ENCODE results near the gene ZCCHC7.

The ZCCHC7 gene

DNA sequence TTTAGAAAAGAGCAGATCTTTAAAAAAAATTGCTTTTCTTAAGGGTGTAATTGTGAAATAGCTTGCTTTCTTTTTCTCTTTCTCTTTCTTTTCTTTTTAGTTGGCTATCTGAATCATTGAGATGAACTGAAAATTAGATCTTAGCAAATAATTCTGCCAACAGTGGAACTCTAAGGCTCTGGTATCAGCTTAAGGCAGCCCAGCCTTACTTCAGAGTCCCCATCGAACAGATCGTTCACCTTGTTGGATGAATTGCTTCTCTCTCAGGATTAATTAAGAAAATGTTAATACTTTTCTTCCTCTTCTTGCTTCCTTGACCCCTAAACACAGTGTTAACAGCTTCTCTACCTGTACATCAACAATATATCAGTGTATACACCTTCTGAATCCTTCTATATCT, 92.1 kb downstream of the ZCCHC7 start:
- DNase-seq, result no peak

- no peak for DNase-seq
Observed at GRCh38 chr9:37215381-37215780, 95.0 kb downstream of the ZCCHC7 start.

- no peak for DNase-seq
Observed at GRCh38 chr9:37215830-37216229, 95.5 kb downstream of the ZCCHC7 start.

DNA sequence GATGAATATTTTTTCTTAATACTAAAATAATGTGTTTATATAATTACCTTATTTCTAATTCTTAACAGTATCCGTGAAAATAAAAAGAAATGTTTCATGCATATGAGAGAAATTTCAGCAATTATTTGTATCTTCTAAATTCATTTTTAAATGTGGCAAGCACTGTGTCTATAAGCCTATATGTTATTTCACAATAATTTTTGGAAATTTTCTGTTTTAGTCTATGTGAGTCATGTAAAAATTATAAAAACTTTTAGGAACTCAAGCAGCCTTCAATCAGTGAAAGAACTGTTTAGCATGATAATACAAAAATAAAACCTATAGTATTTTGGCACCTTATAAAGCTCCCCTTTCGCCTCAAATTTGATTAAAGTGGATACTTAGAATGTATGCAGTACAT, 96.8 kb downstream of the ZCCHC7 start:
- no peak for DNase-seq

DNA sequence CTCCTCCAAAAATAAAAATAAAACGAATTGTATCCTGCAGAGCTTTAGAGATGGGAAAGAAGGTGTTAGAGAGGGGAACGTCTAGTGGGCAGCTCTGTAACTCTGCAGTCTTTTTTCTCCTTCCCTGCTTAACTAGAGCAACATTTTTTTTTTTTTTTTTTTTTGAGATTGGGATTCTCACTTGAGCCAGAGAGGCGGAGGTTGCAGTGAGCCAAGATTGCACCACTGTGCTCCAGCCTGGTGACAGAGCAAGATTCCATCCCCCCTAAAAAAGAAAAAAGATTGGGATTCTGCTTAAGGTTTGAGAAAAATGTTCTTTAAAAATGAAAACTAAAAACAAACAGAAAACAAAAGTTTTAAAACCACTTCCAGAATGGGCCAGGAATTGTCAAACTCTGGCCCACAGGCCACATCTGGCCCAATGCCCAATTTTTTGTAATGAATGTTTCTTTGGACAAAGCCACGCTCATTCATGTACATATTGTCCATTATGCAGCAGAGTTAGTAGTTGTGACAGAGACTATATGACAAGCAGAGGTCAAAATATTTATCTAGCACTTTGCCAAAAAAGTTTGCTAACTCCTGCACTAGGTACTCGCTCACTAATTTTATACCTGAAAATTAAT, 98.5 kb downstream of the ZCCHC7 start:
- peak; percentile 12 for DNase-seq

DNA sequence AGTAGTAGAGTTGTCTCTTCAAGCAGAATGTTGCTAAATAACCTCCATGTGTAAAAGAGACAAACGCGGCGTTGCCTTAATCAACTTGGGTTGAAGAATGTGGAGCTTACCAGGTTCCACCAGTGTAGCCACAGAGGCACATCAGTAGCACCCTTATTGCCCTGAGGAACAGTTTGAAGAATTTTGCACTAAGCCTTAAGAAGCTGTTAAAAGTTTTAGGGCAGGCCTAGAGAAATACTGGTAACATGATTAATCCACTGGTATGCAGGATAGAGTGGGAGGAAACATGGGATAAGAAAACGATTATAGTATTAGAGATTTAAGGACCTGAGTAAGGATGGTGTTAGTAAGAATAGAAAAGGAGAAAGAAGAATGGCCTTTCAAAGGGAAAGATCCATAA, 100.6 kb downstream of the ZCCHC7 start:
- DNase-seq, result no peak

- no peak for DNase-seq
Observed at GRCh38 chr9:37221489-37222106, 101.2 kb downstream of the ZCCHC7 start.

- DNase-seq, result no peak
Observed at GRCh38 chr9:37229455-37229854, 109.1 kb downstream of the ZCCHC7 start.

- DNase-seq, result no peak
Observed at GRCh38 chr9:37229882-37230482, 109.6 kb downstream of the ZCCHC7 start.

- no peak for DNase-seq
Observed at GRCh38 chr9:37236822-37237221, 116.4 kb downstream of the ZCCHC7 start.

- DNase-seq, result no peak
Observed at GRCh38 chr9:37238122-37238521, 117.7 kb downstream of the ZCCHC7 start.

DNA sequence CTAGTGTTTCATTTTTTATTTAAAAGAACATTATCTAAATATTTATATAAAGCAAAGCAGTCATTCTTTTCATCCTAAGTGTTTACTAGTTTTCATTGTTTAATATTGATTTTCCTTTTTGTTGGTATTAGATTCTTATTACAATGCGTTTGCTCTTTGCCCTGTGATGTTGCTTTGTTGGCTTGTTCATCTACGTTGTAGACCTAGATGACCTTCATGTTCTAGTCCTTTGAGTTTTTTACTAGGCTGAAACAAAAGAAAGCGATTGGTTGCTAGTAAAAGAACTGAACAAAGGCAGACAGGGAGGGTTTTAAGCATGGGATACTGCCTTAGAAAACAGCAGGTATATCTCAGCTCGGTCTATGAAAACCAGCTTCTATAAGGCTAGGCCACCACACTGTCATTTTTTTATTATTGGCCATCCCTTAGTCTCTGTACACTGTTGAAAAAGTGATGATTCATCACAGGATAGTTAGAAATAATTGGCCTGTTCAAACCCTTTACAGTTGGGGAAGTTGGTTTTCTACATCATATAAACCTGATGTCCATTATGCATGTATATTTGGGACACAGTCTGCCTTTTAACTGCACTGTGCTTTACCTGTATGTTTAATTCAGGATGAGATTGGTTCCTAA, 119.0 kb downstream of the ZCCHC7 start:
- no peak for DNase-seq

DNA sequence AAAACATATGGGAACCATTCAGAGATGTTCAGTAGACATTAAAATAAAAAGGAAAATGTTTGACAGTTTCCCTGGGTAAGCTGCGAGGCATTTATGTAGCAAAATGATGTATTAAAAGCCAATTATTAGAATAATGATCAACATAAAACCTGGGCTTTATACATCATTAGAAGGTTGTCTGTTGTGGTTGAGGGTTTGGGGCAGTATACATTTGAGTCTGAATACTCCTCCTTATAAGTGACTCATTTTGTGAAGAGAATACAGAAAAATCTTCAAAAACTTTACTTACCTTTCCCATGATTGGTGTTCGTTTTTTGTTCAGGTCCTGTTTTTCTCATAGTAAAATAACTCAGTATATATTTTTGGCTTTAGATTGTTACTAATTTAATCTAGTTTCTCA, 119.5 kb downstream of the ZCCHC7 start:
- no peak for DNase-seq

DNA sequence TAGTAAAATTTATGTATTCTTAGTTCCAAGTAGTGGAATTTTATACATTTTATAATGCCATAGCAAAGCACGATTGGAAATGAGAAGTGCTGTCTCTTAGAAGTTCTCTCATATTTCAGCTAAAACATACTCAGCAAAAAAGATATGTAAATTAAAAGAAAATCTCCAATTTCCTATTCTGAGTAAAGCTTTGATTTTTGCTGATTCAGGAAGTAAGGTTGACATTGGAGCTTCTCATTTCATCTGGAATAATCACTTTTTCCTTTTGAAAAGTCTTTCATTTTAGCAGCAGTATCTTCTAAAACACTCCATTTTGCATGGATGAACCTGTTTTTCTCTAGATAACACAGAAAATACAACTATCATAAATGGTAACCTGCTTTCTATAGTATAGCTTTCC, 121.0 kb downstream of the ZCCHC7 start:
- DNase-seq, result no peak

GRCh38 chr9:37242089-37242488, 121.7 kb downstream of the ZCCHC7 start:
- DNase-seq, result no peak

DNA sequence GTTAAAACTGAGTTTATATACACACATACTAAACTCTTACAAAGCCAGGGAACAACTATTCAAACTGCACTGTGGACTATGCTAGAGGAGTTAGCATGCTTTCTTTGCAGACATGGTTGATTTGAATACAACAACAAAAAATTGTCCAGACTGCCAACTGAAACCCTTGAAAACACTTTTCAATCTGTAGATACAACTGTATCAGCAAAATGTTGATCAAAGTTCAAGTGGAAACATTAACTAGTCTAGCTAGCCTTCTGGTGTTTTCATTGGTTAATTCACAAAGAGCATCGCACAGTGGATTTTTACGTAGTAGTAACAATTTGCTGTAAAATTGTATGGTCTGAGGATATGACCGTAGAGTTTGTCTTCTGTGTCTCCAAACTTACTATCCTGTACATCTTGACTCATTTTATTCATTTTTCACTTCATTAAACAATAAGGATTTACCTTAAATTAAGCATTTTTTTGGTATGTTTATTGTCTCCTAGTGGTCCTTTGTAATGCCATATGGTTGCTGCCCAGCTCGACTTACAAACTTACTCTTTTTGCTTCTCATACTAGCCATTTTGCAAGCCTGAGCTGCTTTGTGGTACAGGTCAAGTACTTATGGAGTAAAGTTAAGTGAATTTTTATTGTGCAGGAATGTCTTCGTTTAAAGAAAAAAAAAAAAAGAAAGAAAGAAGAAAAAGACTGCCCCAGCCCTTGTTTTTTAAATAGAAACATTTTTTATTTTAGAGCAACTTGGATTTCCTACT, 123.4 kb downstream of the ZCCHC7 start:
- no peak for DNase-seq

GRCh38 chr9:37246826-37247225, 126.5 kb downstream of the ZCCHC7 start:
- no peak for DNase-seq

GRCh38 chr9:37248651-37249163, 128.3 kb downstream of the ZCCHC7 start:
- DNase-seq, result no peak

DNA sequence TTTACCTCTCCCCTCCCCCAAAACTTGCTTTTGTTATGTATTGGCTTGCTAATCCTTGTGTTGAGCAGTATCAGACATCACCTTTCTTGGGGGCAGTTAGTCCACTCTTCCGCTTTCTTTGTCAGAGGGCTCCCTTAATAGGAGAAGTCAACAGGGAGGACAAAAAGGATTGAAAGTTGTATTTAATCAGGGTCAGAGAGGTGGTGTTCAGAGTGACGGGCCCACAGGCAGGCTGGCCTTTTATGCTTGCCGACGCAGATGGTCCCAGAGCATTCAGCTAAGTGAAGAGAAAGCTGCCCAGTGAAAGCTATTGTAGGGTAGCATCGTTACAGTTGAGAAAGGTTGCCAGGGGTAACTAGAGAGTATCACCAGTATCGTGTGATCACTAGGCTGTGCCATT, 131.1 kb downstream of the ZCCHC7 start:
- DNase-seq, result no peak

- DNase-seq, result no peak
Observed at GRCh38 chr9:37253377-37253937, 133.1 kb downstream of the ZCCHC7 start.

DNA sequence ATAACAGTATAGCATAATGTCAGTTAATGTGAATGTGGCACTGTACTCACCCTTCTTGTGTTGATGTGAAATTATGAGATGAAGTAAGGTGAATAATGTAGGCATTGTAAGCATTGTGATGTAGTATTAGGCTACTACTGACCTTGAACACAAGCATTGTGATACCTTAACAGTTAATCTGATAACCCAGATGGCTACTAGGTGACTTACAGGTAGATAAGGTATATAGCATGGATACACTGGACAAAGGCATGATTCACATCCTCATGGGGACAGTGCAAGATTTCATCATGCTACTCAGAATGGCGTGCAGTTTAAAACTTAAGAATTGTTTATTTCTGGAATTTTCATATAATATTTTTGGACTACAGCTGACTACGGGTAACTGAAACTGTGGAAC, 134.8 kb downstream of the ZCCHC7 start:
- no peak for DNase-seq

- DNase-seq, result no peak
Observed at GRCh38 chr9:37255944-37256862, 135.8 kb downstream of the ZCCHC7 start.
